HG03066 (cell line): Measurements from ENCODE around the gene ZBTB7B.

Experiments used
- ATAC-seq: cut with Tn5 transposase; IDR thresholded peaks from one replicate; pipeline ENCODE4 v1.9.1; 2021; ENCODE audit warnings: low read depth; ENCODE audit not compliant: unreplicated experiment

ZBTB7B gene

GRCh38 chr1:155001675-155002463 lies 733 bp upstream of the ZBTB7B start:
- peak; percentile 46 for ATAC-seq

GRCh38 chr1:155003227-155003765 lies 694 bp downstream of the ZBTB7B start:
- ATAC-seq: no peak

- ATAC-seq: no peak
These were observed 1.3 kb downstream of the ZBTB7B start for GRCh38 chr1:155003766-155004351.

GRCh38 chr1:155004352-155005075 lies 1.9 kb downstream of the ZBTB7B start:
- ATAC-seq: no peak

GRCh38 chr1:155005076-155006011 lies 2.7 kb downstream of the ZBTB7B start:
- ATAC-seq: no peak

GRCh38 chr1:155006601-155007101 lies 4.0 kb downstream of the ZBTB7B start:
- ATAC-seq: no peak

GRCh38 chr1:155007251-155007828 lies 4.7 kb downstream of the ZBTB7B start:
- ATAC-seq: no peak

GRCh38 chr1:155008015-155008941 lies 5.7 kb downstream of the ZBTB7B start:
- no peak for ATAC-seq

GRCh38 chr1:155009221-155009711 lies 6.7 kb downstream of the ZBTB7B start:
- no peak for ATAC-seq

GRCh38 chr1:155009742-155010141 lies 7.1 kb downstream of the ZBTB7B start:
- no peak for ATAC-seq

GRCh38 chr1:155010211-155010918 lies 7.8 kb downstream of the ZBTB7B start:
- ATAC-seq: no peak

- ATAC-seq: no peak
These were observed 8.4 kb downstream of the ZBTB7B start for GRCh38 chr1:155011004-155011416.

GRCh38 chr1:155011437-155012025 lies 8.9 kb downstream of the ZBTB7B start:
- ATAC-seq: no peak

- no peak for ATAC-seq
These were observed 9.5 kb downstream of the ZBTB7B start for GRCh38 chr1:155012026-155012546.

- no peak for ATAC-seq
These were observed 10.4 kb downstream of the ZBTB7B start for GRCh38 chr1:155012776-155013602.

- no peak for ATAC-seq
These were observed 11.0 kb downstream of the ZBTB7B start for GRCh38 chr1:155013632-155014031.
